H1 (cell line): ENCODE measurements around the gene CELF1. TPM values are rescaled to one million over a fixed set of nuclear protein-coding genes. Genes with fewer than 3 reads are reported as not detected.

ENCODE experiments used
- CTCF ChIA-PET: fragments of 300-600 bp; sonication (Branson Sonifier 250); formaldehyde crosslinking; loops from one replicate; lab custom pipeline; 2021; ENCODE audit not compliant: partially characterized antibody; lab: Charles Lee
- POLR2A ChIA-PET: fragments of 300-600 bp; sonication (Branson Sonifier 250); formaldehyde crosslinking; loops from one replicate; lab custom pipeline; 2021; ENCODE audit warnings: inconsistent platforms; ENCODE audit not compliant: partially characterized antibody; lab: Charles Lee
- DNase-seq, 2 experiments: peaks; one replicate each; pipeline versions ENCODE4 v3.0.0 to v3.0.0-alpha.2; 2010 to 2022; ENCODE audit warnings: low spot score in 2 of 2, low read depth in 1 of 2, mixed read lengths in 1 of 2
- FAIRE-seq: peaks from 2 replicates; lab custom pipeline; 2011; peaks lifted over from hg19 to GRCh38; lab: Jason Lieb, UNC
- H2AFZ ChIP-seq: 2 replicates; pipeline ENCODE4 v1.8.1; 2012; ENCODE audit warnings: low read length, inconsistent platforms
- H2AK5ac ChIP-seq: 2 replicates; pipeline ENCODE4 v1.6.1; 2013; ENCODE audit warnings: low read depth, low read length
- H2BK120ac ChIP-seq: replicated peaks from 2 replicates; pipeline ENCODE3; 2013; ENCODE audit warnings: low read depth, low read length, inconsistent platforms
- H2BK12ac ChIP-seq: 2 replicates; pipeline ENCODE4 v1.6.1; 2013; ENCODE audit warnings: low read depth, low read length
- H2BK15ac ChIP-seq: 2 replicates; pipeline ENCODE4 v1.6.1; 2013; ENCODE audit warnings: low read length
- H2BK20ac ChIP-seq: 2 replicates; pipeline ENCODE4 v1.6.1; 2013; ENCODE audit warnings: low read length
- H2BK5ac ChIP-seq: 2 replicates; pipeline ENCODE4 v1.6.1; 2013; ENCODE audit warnings: low read depth, low read length
- H3K14ac ChIP-seq: 2 replicates; pipeline ENCODE4 v1.6.1; 2013; ENCODE audit warnings: inconsistent platforms; ENCODE audit not compliant: insufficient read length
- H3K18ac ChIP-seq: 2 replicates; pipeline ENCODE4 v1.6.1; 2013; ENCODE audit warnings: low read length; ENCODE audit errors: extremely low read depth
- H3K23ac ChIP-seq: 2 replicates; pipeline ENCODE4 v1.6.1; 2013; ENCODE audit warnings: inconsistent platforms; ENCODE audit not compliant: insufficient read length
- H3K23me2 ChIP-seq: 2 replicates; pipeline ENCODE4 v1.6.1; 2013; ENCODE audit warnings: low read depth, low read length
- H3K27ac ChIP-seq: 2 replicates; pipeline ENCODE4 v1.6.1; 2011; ENCODE audit warnings: low read depth, low read length, inconsistent platforms
- H3K27me3 ChIP-seq, 4 experiments: replicated peaks in 1 of 4; 1 replicate in 1 of 4; 2 replicates in 3 of 4; pipeline versions ENCODE4 v1.6.1 to v1.8.1; 2011 to 2013; ENCODE audit warnings: low read length in 3 of 4, mild to moderate bottlenecking in 3 of 4, inconsistent platforms in 2 of 4, mixed read lengths in 2 of 4, moderate library complexity in 1 of 4; ENCODE audit not compliant: control insufficient read depth in 3 of 4, insufficient read depth in 3 of 4; ENCODE audit errors: extremely low read depth in 1 of 4
- H3K36me3 ChIP-seq, 4 experiments: 2 replicates each; pipeline versions ENCODE4 v1.6.1 to v1.8.1; 2011 to 2013; ENCODE audit warnings: mild to moderate bottlenecking in 4 of 4, low read length in 3 of 4, moderate library complexity in 2 of 4, control low read depth in 1 of 4, inconsistent platforms in 1 of 4; ENCODE audit not compliant: insufficient read depth in 4 of 4, control insufficient read depth in 2 of 4
- H3K4ac ChIP-seq: replicated peaks from 2 replicates; pipeline ENCODE3; 2013; ENCODE audit warnings: low read length, low read depth, mixed read lengths, inconsistent platforms; ENCODE audit not compliant: insufficient read length
- H3K4me1 ChIP-seq, 4 experiments: replicated peaks in 1 of 4; 1 replicate in 1 of 4; 2 replicates in 3 of 4; pipeline versions ENCODE4 v1.6.1 to v1.8.1; 2011 to 2013; ENCODE audit warnings: low read length in 3 of 4, inconsistent platforms in 2 of 4, mixed read lengths in 1 of 4; ENCODE audit not compliant: insufficient read depth in 4 of 4, control insufficient read depth in 3 of 4
- H3K4me2 ChIP-seq, 2 experiments: 2 replicates each; pipeline versions ENCODE4 v1.6.1 to v1.8.1; 2011 to 2013; ENCODE audit warnings: low read depth in 2 of 2, low read length in 2 of 2, control low read depth in 1 of 2, inconsistent platforms in 1 of 2, mild to moderate bottlenecking in 1 of 2; ENCODE audit not compliant: insufficient read depth in 1 of 2
- H3K4me3 ChIP-seq, 4 experiments: fragments of 200-600, 300-600 bp in 1 of 4; sonication (generic), shearing (Covaris generic), sonication (Bioruptor Twin) in 1 of 4; 2 replicates each; pipeline versions ENCODE4 v1.5.1 to v1.8.1; 2011 to 2016; ENCODE audit warnings: low read length in 4 of 4, low read depth in 3 of 4, control low read depth in 2 of 4, inconsistent platforms in 2 of 4, mild to moderate bottlenecking in 2 of 4, mixed read lengths in 1 of 4, moderate library complexity in 1 of 4; ENCODE audit not compliant: insufficient read depth in 2 of 4; ENCODE audit errors: extremely low read depth in 1 of 4
- H3K56ac ChIP-seq: replicated peaks from 2 replicates; pipeline ENCODE3; 2013; ENCODE audit warnings: low read depth, mild to moderate bottlenecking, mixed read lengths, low read length, inconsistent platforms; ENCODE audit not compliant: insufficient read length
- H3K79me1 ChIP-seq: 2 replicates; pipeline ENCODE4 v1.6.1; 2013; ENCODE audit warnings: low read depth, low read length, control low read depth
- H3K79me2 ChIP-seq, 2 experiments: 2 replicates each; pipeline versions ENCODE4 v1.6.1 to v1.8.1; 2012 to 2013; ENCODE audit warnings: low read length in 2 of 2, mild to moderate bottlenecking in 2 of 2, inconsistent platforms in 1 of 2; ENCODE audit not compliant: insufficient read depth in 2 of 2, control insufficient read depth in 1 of 2
- H3K9ac ChIP-seq, 4 experiments: replicated peaks in 1 of 4; 1 replicate in 1 of 4; 2 replicates in 3 of 4; pipeline versions ENCODE4 v1.6.1 to v1.8.1; 2011 to 2013; ENCODE audit warnings: low read depth in 3 of 4, low read length in 3 of 4, control low read depth in 2 of 4, mild to moderate bottlenecking in 2 of 4, moderate library complexity in 2 of 4, inconsistent platforms in 1 of 4; ENCODE audit errors: extremely low read depth in 1 of 4
- H3K9me3 ChIP-seq, 2 experiments: 2 replicates each; pipeline versions ENCODE4 v1.6.1 to v1.8.1; 2012 to 2013; ENCODE audit warnings: mild to moderate bottlenecking in 2 of 2, moderate library complexity in 2 of 2, control low read depth in 1 of 2, inconsistent platforms in 1 of 2, low read depth in 1 of 2, low read length in 1 of 2, mixed read lengths in 1 of 2; ENCODE audit not compliant: insufficient read depth in 2 of 2
- H4K20me1 ChIP-seq, 2 experiments: replicated peaks in 1 of 2; 2 replicates each; pipeline versions ENCODE3 to v1.8.1; 2011 to 2013; ENCODE audit warnings: inconsistent platforms in 2 of 2, low read length in 2 of 2, mild to moderate bottlenecking in 1 of 2; ENCODE audit not compliant: insufficient read depth in 2 of 2, control insufficient read depth in 1 of 2
- H4K5ac ChIP-seq: 2 replicates; pipeline ENCODE4 v1.6.1; 2013; ENCODE audit warnings: low read length, low read depth, mixed read lengths, inconsistent platforms; ENCODE audit not compliant: insufficient read length
- H4K8ac ChIP-seq: 2 replicates; pipeline ENCODE4 v1.8.0; 2013; ENCODE audit warnings: mild to moderate bottlenecking, moderate library complexity, low read length, inconsistent platforms; ENCODE audit not compliant: insufficient read depth; ENCODE audit errors: extremely low read depth
- H4K91ac ChIP-seq: replicated peaks from 2 replicates; pipeline ENCODE3; 2013; ENCODE audit warnings: low read length, mixed read lengths, inconsistent platforms; ENCODE audit not compliant: insufficient read length
- ATF3 ChIP-seq: IDR thresholded peaks from 2 replicates; pipeline ENCODE4 v1.6.1; 2011; ENCODE audit warnings: low read depth, mild to moderate bottlenecking, low read length; ENCODE audit not compliant: insufficient read depth
- BCL11A ChIP-seq, 2 experiments: IDR thresholded peaks; one replicate each; pipeline ENCODE4 v1.6.1; 2011; ENCODE audit warnings: low read depth in 2 of 2, low read length in 2 of 2, mild to moderate bottlenecking in 2 of 2
- CHD1 ChIP-seq: IDR thresholded peaks from 2 replicates; pipeline ENCODE4 v1.6.1; 2012; ENCODE audit warnings: low read depth, low read length, improper control_type of control experiment
- E2F6 ChIP-seq: IDR thresholded peaks from 2 replicates; pipeline ENCODE4 v1.6.1; 2012; ENCODE audit warnings: inconsistent platforms
- GABPA ChIP-seq: IDR thresholded peaks from 2 replicates; pipeline ENCODE4 v1.6.1; 2011; ENCODE audit warnings: mild to moderate bottlenecking, low read length, moderate library complexity, borderline replicate concordance; ENCODE audit not compliant: insufficient read depth
- HDAC6 ChIP-seq: IDR thresholded peaks from one replicate; pipeline ENCODE4 v1.7.1; 2012; ENCODE audit warnings: low read depth, mild to moderate bottlenecking, inconsistent platforms, low read length, moderate library complexity
- RAD21 ChIP-seq, 2 experiments: IDR thresholded peaks in 1 of 2; conservative IDR thresholded peaks in 1 of 2; 2 replicates each; pipeline ENCODE4 v1.6.1; 2011; ENCODE audit warnings: low read depth in 2 of 2, low read length in 2 of 2, improper control_type of control experiment in 1 of 2, inconsistent platforms in 1 of 2, mild to moderate bottlenecking in 1 of 2, moderate library complexity in 1 of 2
- SIX5 ChIP-seq: IDR thresholded peaks from 2 replicates; pipeline ENCODE4 v1.6.1; 2011; ENCODE audit warnings: mild to moderate bottlenecking, low read depth, low read length
- SUZ12 ChIP-seq: fragments of 200-600 bp; sonication (generic); IDR thresholded peaks from 2 replicates; pipeline ENCODE4 v1.6.1; 2012; ENCODE audit warnings: mild to moderate bottlenecking, inconsistent platforms, low read length, moderate library complexity, mixed read lengths
- YY1 ChIP-seq: IDR thresholded peaks from 2 replicates; pipeline ENCODE4 v1.6.1; 2011; ENCODE audit warnings: low read depth, mild to moderate bottlenecking, low read length
- WGBS, 2 experiments: shearing (Covaris generic) in 1 of 2; methylation state at CpG; one replicate each; pipeline versions ENCODE4 v1.1.6 to v1.1.7; 2013 to 2015; ENCODE audit warnings: low lambda C conversion rate in 2 of 2, mixed read lengths in 2 of 2, inconsistent platforms in 1 of 2, low coverage in 1 of 2, missing lambda C conversion rate in 1 of 2; ENCODE audit not compliant: insufficient replicate concordance in 2 of 2, insufficient coverage in 1 of 2, insufficient read length in 1 of 2; ENCODE audit errors: extremely low coverage in 1 of 2, missing lambda C conversion rate in 1 of 2; 5-methylcytosine and 5-hydroxymethylcytosine counted together
- polyA plus RNA-seq, 7 experiments: library from polyadenylated mRNA; depleted of rRNA in 3 of 7; stranded (reverse) in 5 of 7; unstranded in 2 of 7; fragments of >200 nt in 5 of 7; fragments of 200-250 nt in 2 of 7; gene quantifications; 1 replicate in 5 of 7; 2 replicates in 1 of 7; 4 replicates in 1 of 7; pipeline versions ENCODE4 v1.2.1 to v1.2.3, GENCODE V29; 2011 to 2013; ENCODE audit warnings: missing spikeins in 2 of 7, mixed read lengths in 2 of 7
- total RNA-seq: library from RNA; stranded (reverse); fragmentation: NEBNext Ultra II Directional; extraction: Animal tissue kit (Norgen Biotek cat#: 25700); gene quantifications from 2 replicates; pipeline ENCODE4 v1.2.1, GENCODE V29; 2021

CELF1 gene
- total and polyA plus RNA-seq, 2 of the 8 experiments (the other 6 are each of a cell fraction or from before 2014, with no cell fraction given): 131 to 197 TPM

GRCh38 chr11:47510209-47510608, 42.7 kb downstream of the CELF1 start:
- H3K23me2 ChIP-seq: no peaks in the 10 kb centered on the region; the same call in 1 of the 2 replicates
- no peak overlapping the region; the same call in 1 of the 2 replicates for H4K8ac ChIP-seq
- no peak overlapping the region for H3K4me2 ChIP-seq
- H2BK15ac ChIP-seq: no peak overlapping the region
- H3K56ac ChIP-seq: no peak overlapping the region
- FAIRE-seq: no peak
- no peak overlapping the region for H2AFZ ChIP-seq
- peaks cover 21 to 96% of the 10 kb centered on the region in 2 experiments for H3K79me2 ChIP-seq
- peaks cover 12 to 20% of the 10 kb centered on the region in 2 experiments for H4K20me1 ChIP-seq
- H2AK5ac ChIP-seq: no peak overlapping the region
- H3K36me3 ChIP-seq: no peaks in the 10 kb centered on the region; a peak in 1 of 8 replicates
- no peak overlapping the region for H3K4me3 ChIP-seq
- H2BK12ac ChIP-seq: no peak overlapping the region
- H3K27me3 ChIP-seq: no peaks in the 10 kb centered on the region
- H3K23ac ChIP-seq: no peak overlapping the region
- H3K14ac ChIP-seq: no peak overlapping the region
- DNase-seq: no peak
- ChIA-PET POLR2A (interaction anchor here (0.6 to 2.0 kb wide), 11 partner anchors 9 to 42 kb away, joined by 3 to 10 read pairs (median 4); partner anchors contain the start of gene CELF1), CTCF (interaction anchor here (0.6 to 1.6 kb wide), 8 partner anchors 9 to 93 kb away, joined by 3 to 6 read pairs (median 4); no protein-coding TSS in a partner anchor)
- H4K91ac ChIP-seq: no peak overlapping the region
- H2BK120ac ChIP-seq: no peak overlapping the region
- WGBS, 2 experiments: 97% methylated on average over 7 of the region's 7 CpGs; no CpG with 5 or more reads in 1 of the 2 experiments
- no peak overlapping the region for H4K5ac ChIP-seq
- no peak overlapping the region for H2BK5ac ChIP-seq
- no peaks in the 10 kb centered on the region for H3K9me3 ChIP-seq
- H2BK20ac ChIP-seq: no peak overlapping the region
- no peak overlapping the region for H3K18ac ChIP-seq
- H3K27ac ChIP-seq: no peak overlapping the region
- H3K4me1 ChIP-seq: peaks cover 3 to 19% (median 12%) of the 10 kb centered on the region in 4 experiments
- H3K4ac ChIP-seq: no peak overlapping the region
- H3K79me1 ChIP-seq: peaks cover 7% of the 10 kb centered on the region
- H3K9ac ChIP-seq: no peak overlapping the region
- TF ChIP-seq E2F6 (no peak), BCL11A (IDR thresholded peaks at IDR 0.05; ENCODE audit: low read depth in 2 of 2, low read length in 2 of 2) (no peak), SUZ12 (no peak), ATF3 (no peak), SIX5 (no peak), GABPA (no peak), CHD1 (no peak), RAD21 (IDR thresholded peaks at IDR 0.05 in 1 of 2, conservative IDR thresholded peaks at IDR 0.05 in 1 of 2; ENCODE audit: low read depth in 2 of 2, low read length in 2 of 2) (no peak), YY1 (no peak), HDAC6 (no peak)
